Heart right ventricle (tissue), 16 donors: Measurements from ENCODE around the gene RPS8. TPM values are rescaled to one million over a fixed set of nuclear protein-coding genes. Genes with fewer than 3 reads are reported as not detected.
A peak's percentile ranks its signal among the peaks of the same experiment; 100 is the strongest.

ENCODE experiments used
- ATAC-seq, 8 donors: fragments of 200-7000 bp; cut with Tn5 transposase; one replicate each; pipeline ENCODE4 v1.9.1; 2020; ENCODE audit warnings: mild to moderate bottlenecking in 8 of 8, moderate library complexity in 8 of 8, moderate number of reproducible peaks in 1 of 8
- DNase-seq, 2 donors: peaks; one replicate each; pipeline ENCODE4 v3.0.0-alpha.2; 2020
- H3K27ac ChIP-seq, 10 donors: fragments of 200-600 bp; sonication (generic) in 2 of 10; one replicate each; pipeline versions ENCODE4 v1.5.0 to v1.8.0; 2020 to 2022; ENCODE audit warnings: mild to moderate bottlenecking in 3 of 10
- H3K27me3 ChIP-seq, 7 donors: fragments of 200-600 bp; one replicate each; pipeline ENCODE4 v1.8.0; 2021 to 2022; ENCODE audit warnings: mild to moderate bottlenecking in 2 of 7
- H3K36me3 ChIP-seq, 9 donors: fragments of 200-600 bp; sonication (generic) in 1 of 9; one replicate each; pipeline versions ENCODE4 v1.5.0 to v1.8.0; 2020 to 2022; ENCODE audit warnings: mild to moderate bottlenecking in 2 of 9
- H3K4me1 ChIP-seq, 9 donors: fragments of 200-600 bp; sonication (generic) in 1 of 9; one replicate each; pipeline versions ENCODE4 v1.5.0 to v1.8.0; 2020 to 2022; ENCODE audit warnings: mild to moderate bottlenecking in 4 of 9
- H3K4me3 ChIP-seq, 10 donors: fragments of 200-600 bp; sonication (generic) in 2 of 10; one replicate each; pipeline versions ENCODE4 v1.5.0 to v1.8.0; 2020 to 2022; ENCODE audit warnings: mild to moderate bottlenecking in 7 of 10, moderate library complexity in 2 of 10
- H3K9me3 ChIP-seq, 11 donors: fragments of 200-600 bp in 10 of 11; sonication (generic) in 2 of 11; one replicate each; pipeline versions ENCODE4 v1.5.0 to v1.8.0; 2013 to 2022; ENCODE audit warnings: mild to moderate bottlenecking in 2 of 11, control low read depth in 1 of 11, moderate library complexity in 1 of 11
- WGBS, 2 donors: extraction: QIAGEN DNeasy Blood & Tissue Kit; methylation state at CpG; one replicate each; pipeline ENCODE4 v1.1.7; 2013; ENCODE audit warnings: inconsistent platforms in 1 of 2; 5-methylcytosine and 5-hydroxymethylcytosine counted together
- intact Hi-C, 10 donors: fragments of 100-400 bp; cut with DNase I; formaldehyde crosslinking; loops; one replicate each; pipeline versions ENCODE4 v1.11.1 to v1.14.2; 2022
- polyA plus RNA-seq, 2 donors: library from polyadenylated mRNA; stranded (reverse); fragments of 200-250 nt; gene quantifications; one replicate each; pipeline ENCODE4 v1.2.3, GENCODE V29; 2013
- total RNA-seq, 10 donors: library from RNA; stranded (reverse); fragmentation: NEBNext Ultra II Directional in 3 of 10; extraction: Animal tissue kit (Norgen Biotek cat#: 25700) in 3 of 10; gene quantifications; one replicate each; pipeline versions ENCODE4 v1.2.1 to v1.2.4, GENCODE V29; 2021 to 2023
- TF ChIP-seq, protein P1 (sequence below), 9 donors: fragments of 200-600 bp; sonication (generic) in 2 of 9; IDR thresholded peaks; one replicate each; pipeline versions ENCODE4 v1.5.0 to v1.8.0; 2021 to 2022; ENCODE audit warnings: antibody characterized with exemption in 9 of 9, mild to moderate bottlenecking in 5 of 9, moderate library complexity in 1 of 9
- donor health status: Arrhythmogenic right ventricular cardiomyopathy.
- donor health status: ischemic (EF 13 %, LVEDD 7.1; RV severe dilation, severe dysfunction).
- donor health status: healthy with polysubstance abuse.
- donor health status: DM: no; HTN: yes; CAD: no.
- donor health status: DM: no; HTN: no; CAD: no.
- donor health status: ischemic (EF 25% LVEDD 6.9; RV normal size, moderate dysfunction).
- donor health status: ischemic (EF 25% LVEDD 5.7; RV mildly dilated, moderate dysfunction).
- donor health status: healthy.
- donor health status: DM: yes; HTN: yes; CAD: no.
- donor health status: Ischemic cardiomyopathy.
- donor health status: ischemic (EF 35%, LVEDD 5.7; RV mildly dilated, moderate dysfunction).
- donor health status: nonischemic (EF 11% LVEDD 7.7; RV severe dilation, severe dysfunction).
- donor health status: DM: yes; HTN: yes; CAD: no.
- donor health status: PGD.
- donor health status: ischemic (EF 29% LVEDD 5.4; RV normal size, mild dysfunction).
- donor health status: nonischemic (EF 23%, LVEDD 6.1; RV moderate dilation, normal function).

Gene RPS8
- total and polyA plus RNA-seq, 12 donors: 587 to 1,942 (median 729) TPM

GRCh38 chr1:44798481-44799365 lies 23.4 kb downstream of the RPS8 start:
- Histone ChIP-seq H3K4me1 (peaks cover 11 to 38% (median 30%) of the 10 kb centered on the region in 9 donors), H3K27me3 (no peaks in the 10 kb centered on the region), H3K4me3 (no peak overlapping the region), H3K9me3 (no peaks in the 10 kb centered on the region), H3K27ac (peak overlapping the region in 8 of 10 donors; percentile 90 to 100 (median 96)), H3K36me3 (peaks cover 0 to 17% (median 12%) of the 10 kb centered on the region in 9 donors)
- TF ChIP-seq, protein P1, sequence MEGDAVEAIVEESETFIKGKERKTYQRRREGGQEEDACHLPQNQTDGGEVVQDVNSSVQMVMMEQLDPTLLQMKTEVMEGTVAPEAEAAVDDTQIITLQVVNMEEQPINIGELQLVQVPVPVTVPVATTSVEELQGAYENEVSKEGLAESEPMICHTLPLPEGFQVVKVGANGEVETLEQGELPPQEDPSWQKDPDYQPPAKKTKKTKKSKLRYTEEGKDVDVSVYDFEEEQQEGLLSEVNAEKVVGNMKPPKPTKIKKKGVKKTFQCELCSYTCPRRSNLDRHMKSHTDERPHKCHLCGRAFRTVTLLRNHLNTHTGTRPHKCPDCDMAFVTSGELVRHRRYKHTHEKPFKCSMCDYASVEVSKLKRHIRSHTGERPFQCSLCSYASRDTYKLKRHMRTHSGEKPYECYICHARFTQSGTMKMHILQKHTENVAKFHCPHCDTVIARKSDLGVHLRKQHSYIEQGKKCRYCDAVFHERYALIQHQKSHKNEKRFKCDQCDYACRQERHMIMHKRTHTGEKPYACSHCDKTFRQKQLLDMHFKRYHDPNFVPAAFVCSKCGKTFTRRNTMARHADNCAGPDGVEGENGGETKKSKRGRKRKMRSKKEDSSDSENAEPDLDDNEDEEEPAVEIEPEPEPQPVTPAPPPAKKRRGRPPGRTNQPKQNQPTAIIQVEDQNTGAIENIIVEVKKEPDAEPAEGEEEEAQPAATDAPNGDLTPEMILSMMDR (IDR thresholded peaks at IDR 0.05): no peak
- intact Hi-C loops: loop anchor here in 5 of 10 donors (2.0 to 10.0 kb wide), 6 partner anchors 22 to 506 kb away; partner anchors contain the start of genes HECTD3 (in 3 of the 5) and UROD (in 3 of the 5)
- 88 to 90% methylated on average over 10 of the region's 10 CpGs for WGBS, 2 donors
- no peak for ATAC-seq
- DNase-seq: no peak

DNA sequence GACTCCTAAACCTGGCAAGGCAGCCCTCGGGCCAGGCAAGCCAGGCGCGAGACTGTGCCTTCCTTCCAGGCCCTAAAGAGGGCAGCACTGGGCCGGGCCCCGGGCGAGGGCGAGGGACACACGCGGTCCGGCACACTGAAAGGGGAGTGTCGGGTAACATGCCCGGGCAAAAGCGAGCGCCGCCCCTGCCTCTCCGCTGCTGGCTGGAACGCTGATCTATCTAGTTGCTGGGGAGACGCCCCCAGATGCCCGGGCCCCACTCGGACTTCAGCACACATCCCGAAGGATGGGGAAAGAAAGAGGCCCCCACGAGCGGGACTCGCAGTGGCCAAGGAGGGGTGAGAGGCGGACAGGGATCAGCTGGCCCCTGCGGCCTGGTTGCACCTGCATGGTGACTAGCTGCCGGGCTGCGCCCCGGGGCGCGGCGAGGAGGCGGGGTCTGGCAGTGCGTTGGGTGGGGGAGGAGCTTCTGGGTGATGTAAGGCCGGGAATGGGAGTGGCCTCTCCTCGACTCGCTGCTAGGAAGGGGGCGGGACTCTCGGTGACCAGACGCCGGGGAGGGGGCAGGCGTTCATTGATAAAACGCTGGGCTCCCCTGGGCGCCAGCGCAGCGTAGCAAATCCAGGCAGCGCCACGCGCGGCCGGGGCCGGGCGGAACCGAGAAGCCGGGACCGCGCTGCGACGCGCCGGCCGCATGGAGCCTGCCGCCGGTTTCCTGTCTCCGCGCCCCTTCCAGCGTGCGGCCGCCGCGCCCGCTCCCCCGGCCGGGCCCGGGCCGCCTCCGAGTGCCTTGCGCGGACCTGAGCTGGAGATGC lies 24.6 kb downstream of the RPS8 start, which contains the start of gene PLK3:
TSS of gene PLK3 (plus strand) at position 608 of the 815 bp plus-strand sequence. CDS start at position 695, 87 bp downstream.
- ATAC-seq: peak; percentile 95 to 98 (median 96)
- TF ChIP-seq, protein P1 (IDR thresholded peaks at IDR 0.05): peak; percentile 92 to 98 (median 96)

GRCh38 chr1:44801491-44802305 lies 26.4 kb downstream of the RPS8 start:
- Histone ChIP-seq H3K4me1 (peaks cover 20 to 66% (median 58%) of the 10 kb centered on the region in 9 donors), H3K27me3 (no peaks in the 10 kb centered on the region), H3K4me3 (peak overlapping the region; percentile 32 to 98 (median 88)), H3K27ac (peak overlapping the region in 9 of 10 donors; percentile 12 to 100 (median 97)), H3K36me3 (peaks cover 0 to 46% (median 23%) of the 10 kb centered on the region in 9 donors), H3K9me3 (no peaks in the 10 kb centered on the region)
- 42 to 60% methylated on average over 13 of the region's 13 CpGs for WGBS, 2 donors
- intact Hi-C loops: loop anchor here in 1 of 10 donors (2.0 to 5.0 kb wide), 2 partner anchors 17 to 36 kb away; no protein-coding TSS in a partner anchor
- TF ChIP-seq, protein P1 (IDR thresholded peaks at IDR 0.05): no peak
- no peak for DNase-seq
- ATAC-seq: no peak

More for the DNA sequence above, 24.6 kb downstream of the RPS8 start, which contains the start of gene PLK3:
- intact Hi-C loops: loop anchor here in 5 of 10 donors (2.0 to 10.0 kb wide), 8 partner anchors 19 to 505 kb away; partner anchors contain the start of genes HECTD3 (in 3 of the 5) and UROD (in 3 of the 5)
- Histone ChIP-seq H3K27ac (peak within 1 kb of the TSS; percentile 85 to 100 (median 96)), H3K27me3 (no peaks in the 10 kb centered on the region), H3K4me3 (peak within 1 kb of the TSS; percentile 64 to 98 (median 92)), H3K9me3 (no peaks in the 10 kb centered on the region), H3K36me3 (peaks cover 0 to 29% (median 21%) of the 10 kb centered on the region in 9 donors), H3K4me1 (peaks cover 11 to 48% (median 41%) of the 10 kb centered on the region in 9 donors)
- peak; percentile 96 to 99 for DNase-seq
- 0% methylated on average over 68 to 79 of the region's 79 CpGs for WGBS, 2 donors
